Type B pancreatic cell (in vitro differentiated cells): ENCODE measurements around the gene TLK1. TPM values are rescaled to one million over a fixed set of nuclear protein-coding genes. Genes with fewer than 3 reads are reported as not detected.
"Not testable (repeated sequence)": the region's sequence is repeated elsewhere in the genome, so short reads cannot be mapped to it uniquely, and the experiment has no call there.

ENCODE experiments used
- DNase-seq: peaks from one replicate; pipeline ENCODE4 v3.0.0; 2021; ENCODE audit warnings: mixed read lengths; ENCODE audit not compliant: unreplicated experiment; ENCODE audit errors: extremely low spot score
- H3K27ac Mint-ChIP-seq: 2 replicates; pipeline ENCODE4 v1.8.0; 2021; ENCODE audit warnings: mild to moderate bottlenecking, mixed read lengths
- H3K27me3 Mint-ChIP-seq: 2 replicates; pipeline ENCODE4 v1.8.0; 2021; ENCODE audit warnings: mixed read lengths
- H3K36me3 Mint-ChIP-seq: 2 replicates; pipeline ENCODE4 v1.8.0; 2021; ENCODE audit warnings: mixed read lengths
- H3K4me1 Mint-ChIP-seq: one replicate; pipeline ENCODE4 v1.8.0; 2021; ENCODE audit warnings: mixed read lengths; ENCODE audit not compliant: unreplicated experiment
- H3K4me3 Mint-ChIP-seq: 2 replicates; pipeline ENCODE4 v1.8.0; 2021; ENCODE audit warnings: mild to moderate bottlenecking, mixed read lengths
- H3K9me3 Mint-ChIP-seq: 2 replicates; pipeline ENCODE4 v1.8.0; 2021; ENCODE audit warnings: mixed read lengths
- CTCF ChIP-seq: fragments of 200-600 bp; sonication (generic); conservative IDR thresholded peaks from 2 replicates; pipeline ENCODE4 v1.5.0; 2021; ENCODE audit warnings: antibody characterized with exemption, mild to moderate bottlenecking
- total RNA-seq: library from RNA; stranded (reverse); gene quantifications from 2 replicates; pipeline ENCODE4 v1.2.1, GENCODE V29; 2021; ENCODE audit warnings: low replicate concordance

Gene TLK1
- total RNA-seq, 1 donor from 2014 or later, result 54.2 TPM

- H3K4me3 Mint-ChIP-seq, result no peak overlapping the region
- peak overlapping the region; percentile 8 for H3K27ac Mint-ChIP-seq
- H3K4me1 Mint-ChIP-seq, result peaks cover 22% of the 10 kb centered on the region
- TF ChIP-seq CTCF, result peak; percentile 72
- peaks cover 5% of the 10 kb centered on the region for H3K9me3 Mint-ChIP-seq
- no peak for DNase-seq
- H3K27me3 Mint-ChIP-seq, result no peaks in the 10 kb centered on the region
- H3K36me3 Mint-ChIP-seq, result peaks cover 9% of the 10 kb centered on the region
Measured at GRCh38 chr2:171086352-171087290, 74.1 kb downstream of the TLK1 start.

DNA sequence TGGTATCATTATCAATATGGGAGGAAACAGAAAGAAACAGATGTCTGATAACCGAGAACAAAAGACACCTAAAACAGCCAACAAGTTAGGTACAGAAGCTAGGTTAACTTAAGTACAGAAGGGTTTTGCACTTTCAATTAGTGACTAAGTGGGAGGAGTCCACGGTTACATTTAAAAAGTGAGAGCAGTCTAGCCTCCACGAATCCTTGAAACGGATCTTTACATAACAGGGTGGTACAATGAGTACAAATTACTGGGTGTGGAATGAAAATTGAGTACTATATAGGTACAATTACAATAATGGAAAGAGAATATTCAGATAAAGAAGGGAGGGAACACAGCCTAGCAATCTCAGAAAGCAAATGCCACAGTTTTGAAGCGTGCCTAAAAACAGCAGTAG, 76.6 kb downstream of the TLK1 start:
- no peak for DNase-seq
- Mint-ChIP-seq H3K9me3 (peaks cover 5% of the 10 kb centered on the region), H3K4me1 (peaks cover 22% of the 10 kb centered on the region), H3K27ac (no peak overlapping the region), H3K27me3 (no peaks in the 10 kb centered on the region), H3K36me3 (peaks cover 9% of the 10 kb centered on the region), H3K4me3 (no peak overlapping the region)
- no peak for TF ChIP-seq CTCF

DNA sequence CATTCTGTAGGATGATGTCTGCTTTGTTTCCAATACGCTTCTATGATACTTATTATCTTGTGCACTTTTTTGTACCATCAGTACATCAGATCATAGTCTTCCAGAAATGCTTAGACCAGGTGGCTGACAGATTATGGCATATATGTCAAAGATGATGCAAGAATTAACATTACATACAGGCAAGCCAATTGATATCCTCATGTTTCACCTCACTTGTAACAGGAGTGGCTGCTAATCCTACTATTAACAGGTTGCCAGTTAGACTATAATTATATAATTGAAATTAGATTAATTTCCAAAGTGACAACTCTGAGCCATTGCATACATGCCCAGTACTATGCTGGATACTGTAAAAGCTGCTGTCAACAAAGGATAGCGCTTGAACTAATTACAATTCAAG, 77.2 kb downstream of the TLK1 start:
- Mint-ChIP-seq H3K36me3 (peaks cover 6% of the 10 kb centered on the region), H3K27ac (no peak overlapping the region), H3K4me3 (no peak overlapping the region), H3K9me3 (peaks cover 2% of the 10 kb centered on the region), H3K4me1 (peaks cover 22% of the 10 kb centered on the region), H3K27me3 (no peaks in the 10 kb centered on the region)
- no peak for TF ChIP-seq CTCF
- no peak for DNase-seq

DNA sequence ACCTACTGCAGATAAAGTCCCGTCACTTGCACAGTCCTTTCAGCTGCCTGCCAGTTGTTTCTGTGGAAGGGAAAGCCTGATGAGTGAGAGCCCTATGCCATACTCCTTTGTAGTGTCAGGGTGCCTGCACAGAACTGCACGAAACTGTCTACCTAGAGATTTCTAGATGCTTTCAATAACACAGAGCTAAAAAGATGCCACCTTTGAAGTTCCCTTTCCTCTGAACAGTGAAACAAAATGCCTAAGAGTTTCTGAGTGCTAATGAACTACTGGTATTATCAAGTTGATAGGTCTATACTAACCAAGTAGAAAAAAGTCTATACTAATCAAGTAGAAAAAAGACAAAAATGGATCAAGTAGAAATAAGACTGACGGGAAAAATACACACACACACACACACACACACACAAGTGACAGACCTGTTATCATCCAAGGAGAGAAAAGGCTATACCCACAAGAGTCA, 79.0 kb downstream of the TLK1 start:
- peaks cover 14% of the 10 kb centered on the region for H3K4me1 Mint-ChIP-seq
- H3K9me3 Mint-ChIP-seq, result no peaks in the 10 kb centered on the region
- no peak for DNase-seq
- no peak for TF ChIP-seq CTCF
- no peaks in the 10 kb centered on the region for H3K27me3 Mint-ChIP-seq
- H3K27ac Mint-ChIP-seq, result no peak overlapping the region
- peaks cover 11% of the 10 kb centered on the region for H3K36me3 Mint-ChIP-seq
- no peak overlapping the region for H3K4me3 Mint-ChIP-seq

GRCh38 chr2:171080607-171081006, 80.1 kb downstream of the TLK1 start:
- H3K27me3 Mint-ChIP-seq, result no peaks in the 10 kb centered on the region
- no peak overlapping the region for H3K27ac Mint-ChIP-seq
- H3K4me3 Mint-ChIP-seq, result no peak overlapping the region
- no peaks in the 10 kb centered on the region for H3K9me3 Mint-ChIP-seq
- no peak for DNase-seq
- peaks cover 11% of the 10 kb centered on the region for H3K36me3 Mint-ChIP-seq
- H3K4me1 Mint-ChIP-seq, result peaks cover 11% of the 10 kb centered on the region
- TF ChIP-seq CTCF, result no peak

GRCh38 chr2:171076422-171076821, 84.3 kb downstream of the TLK1 start:
- not testable (repeated sequence) for H3K27ac Mint-ChIP-seq, DNase-seq, H3K4me1 Mint-ChIP-seq, H3K4me3 Mint-ChIP-seq, H3K9me3 Mint-ChIP-seq, H3K27me3 Mint-ChIP-seq
- H3K36me3 Mint-ChIP-seq, result peaks cover 18% of the 10 kb centered on the region
